ENCODE measurements around the gene BEGAIN.

BEGAIN gene

GRCh38 chr14:100581228-100582145 lies 5.7 kb downstream of the BEGAIN start:
- H3K4me1 ChIP-seq (ENCODE audit: control insufficient read depth, low read length) = no peaks in the 10 kb centered on the region
- TF ChIP-seq, protein P1, sequence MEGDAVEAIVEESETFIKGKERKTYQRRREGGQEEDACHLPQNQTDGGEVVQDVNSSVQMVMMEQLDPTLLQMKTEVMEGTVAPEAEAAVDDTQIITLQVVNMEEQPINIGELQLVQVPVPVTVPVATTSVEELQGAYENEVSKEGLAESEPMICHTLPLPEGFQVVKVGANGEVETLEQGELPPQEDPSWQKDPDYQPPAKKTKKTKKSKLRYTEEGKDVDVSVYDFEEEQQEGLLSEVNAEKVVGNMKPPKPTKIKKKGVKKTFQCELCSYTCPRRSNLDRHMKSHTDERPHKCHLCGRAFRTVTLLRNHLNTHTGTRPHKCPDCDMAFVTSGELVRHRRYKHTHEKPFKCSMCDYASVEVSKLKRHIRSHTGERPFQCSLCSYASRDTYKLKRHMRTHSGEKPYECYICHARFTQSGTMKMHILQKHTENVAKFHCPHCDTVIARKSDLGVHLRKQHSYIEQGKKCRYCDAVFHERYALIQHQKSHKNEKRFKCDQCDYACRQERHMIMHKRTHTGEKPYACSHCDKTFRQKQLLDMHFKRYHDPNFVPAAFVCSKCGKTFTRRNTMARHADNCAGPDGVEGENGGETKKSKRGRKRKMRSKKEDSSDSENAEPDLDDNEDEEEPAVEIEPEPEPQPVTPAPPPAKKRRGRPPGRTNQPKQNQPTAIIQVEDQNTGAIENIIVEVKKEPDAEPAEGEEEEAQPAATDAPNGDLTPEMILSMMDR (IDR thresholded peaks at IDR 0.05; ENCODE audit: low read depth, low read length, poor library complexity, severe bottlenecking) = no peak
- no peak for TF ChIP-seq EZH2phosphoT487 (IDR thresholded peaks at IDR 0.05; ENCODE audit: borderline replicate concordance, low read length)

GRCh38 chr14:100580316-100581227 lies 6.6 kb downstream of the BEGAIN start:
- no peaks in the 10 kb centered on the region for H3K9me3 ChIP-seq (ENCODE audit: control insufficient read depth, insufficient read depth, low read length)
- no peaks in the 10 kb centered on the region for H3K27me3 ChIP-seq (ENCODE audit: control insufficient read depth, low read length)
- H3K36me3 ChIP-seq (ENCODE audit: control insufficient read depth, low read length) = no peaks in the 10 kb centered on the region
- no peaks in the 10 kb centered on the region for H3K4me1 ChIP-seq (ENCODE audit: control insufficient read depth, low read length)
- H4K20me1 ChIP-seq (ENCODE audit: control insufficient read depth, insufficient read depth, low read depth, low read length) = no peaks in the 10 kb centered on the region
- H3F3A ChIP-seq (ENCODE audit: control insufficient read depth, insufficient read depth) = no peaks in the 10 kb centered on the region
- TF ChIP-seq EZH2phosphoT487 (IDR thresholded peaks at IDR 0.05; ENCODE audit: borderline replicate concordance, low read length) = no peak
- no peak overlapping the region for H3K4me3 ChIP-seq (ENCODE audit: low read length)
- no peak overlapping the region for H3K4me2 ChIP-seq (ENCODE audit: low read length)
- H3K9me2 ChIP-seq (replicated peaks; ENCODE audit: control insufficient read depth, low read length) = no peaks in the 10 kb centered on the region
- H3K27ac ChIP-seq (ENCODE audit: low read depth, low read length) = no peak overlapping the region
- no peaks in the 10 kb centered on the region for H3K79me2 ChIP-seq (ENCODE audit: control insufficient read depth, low read length)

More at GRCh38 chr14:100581228-100582145, 5.7 kb downstream of the BEGAIN start:
- Histone ChIP-seq H3K36me3 (ENCODE audit: control insufficient read depth, low read length) (no peaks in the 10 kb centered on the region), H3K79me2 (ENCODE audit: control insufficient read depth, low read length) (no peaks in the 10 kb centered on the region), H3K4me3 (ENCODE audit: low read length) (no peak overlapping the region), H3K27ac (ENCODE audit: low read depth, low read length) (no peak overlapping the region), H3K9me3 (ENCODE audit: control insufficient read depth, insufficient read depth, low read length) (no peaks in the 10 kb centered on the region), H3K9me2 (replicated peaks; ENCODE audit: control insufficient read depth, low read length) (no peaks in the 10 kb centered on the region), H3F3A (ENCODE audit: control insufficient read depth, insufficient read depth) (no peaks in the 10 kb centered on the region), H4K20me1 (ENCODE audit: control insufficient read depth, insufficient read depth, low read depth, low read length) (no peaks in the 10 kb centered on the region), H3K4me2 (ENCODE audit: low read length) (no peak overlapping the region), H3K27me3 (ENCODE audit: control insufficient read depth, low read length) (no peaks in the 10 kb centered on the region; the same call in 1 of the 2 replicates)

GRCh38 chr14:100578552-100578951 lies 8.7 kb downstream of the BEGAIN start:
- Histone ChIP-seq H3K9me3 (ENCODE audit: control insufficient read depth, insufficient read depth, low read length) (no peaks in the 10 kb centered on the region), H3F3A (ENCODE audit: control insufficient read depth, insufficient read depth) (no peaks in the 10 kb centered on the region), H4K20me1 (ENCODE audit: control insufficient read depth, insufficient read depth, low read depth, low read length) (no peaks in the 10 kb centered on the region), H3K36me3 (ENCODE audit: control insufficient read depth, low read length) (no peaks in the 10 kb centered on the region), H3K27ac (ENCODE audit: low read depth, low read length) (no peak overlapping the region), H3K4me3 (ENCODE audit: low read length) (no peak overlapping the region), H3K4me1 (ENCODE audit: control insufficient read depth, low read length) (no peaks in the 10 kb centered on the region), H3K4me2 (ENCODE audit: low read length) (no peak overlapping the region), H3K27me3 (ENCODE audit: control insufficient read depth, low read length) (no peaks in the 10 kb centered on the region), H3K79me2 (ENCODE audit: control insufficient read depth, low read length) (no peaks in the 10 kb centered on the region), H3K9me2 (replicated peaks; ENCODE audit: control insufficient read depth, low read length) (no peaks in the 10 kb centered on the region)
- TF ChIP-seq, protein P1 (IDR thresholded peaks at IDR 0.05; ENCODE audit: low read depth, low read length, poor library complexity, severe bottlenecking) = no peak
- TF ChIP-seq EZH2phosphoT487 (IDR thresholded peaks at IDR 0.05; ENCODE audit: borderline replicate concordance, low read length) = no peak

Data from DOHH2 (cell line).